Measurements from ENCODE around the gene USP20. TPM values are rescaled to one million over a fixed set of nuclear protein-coding genes. Genes with fewer than 3 reads are reported as not detected.

The USP20 gene
- total and polyA plus RNA-seq, 2 donors (not counting 3 experiments of a cell fraction or from before 2014, with no cell fraction given): 13.4 to 25.9 TPM

DNA sequence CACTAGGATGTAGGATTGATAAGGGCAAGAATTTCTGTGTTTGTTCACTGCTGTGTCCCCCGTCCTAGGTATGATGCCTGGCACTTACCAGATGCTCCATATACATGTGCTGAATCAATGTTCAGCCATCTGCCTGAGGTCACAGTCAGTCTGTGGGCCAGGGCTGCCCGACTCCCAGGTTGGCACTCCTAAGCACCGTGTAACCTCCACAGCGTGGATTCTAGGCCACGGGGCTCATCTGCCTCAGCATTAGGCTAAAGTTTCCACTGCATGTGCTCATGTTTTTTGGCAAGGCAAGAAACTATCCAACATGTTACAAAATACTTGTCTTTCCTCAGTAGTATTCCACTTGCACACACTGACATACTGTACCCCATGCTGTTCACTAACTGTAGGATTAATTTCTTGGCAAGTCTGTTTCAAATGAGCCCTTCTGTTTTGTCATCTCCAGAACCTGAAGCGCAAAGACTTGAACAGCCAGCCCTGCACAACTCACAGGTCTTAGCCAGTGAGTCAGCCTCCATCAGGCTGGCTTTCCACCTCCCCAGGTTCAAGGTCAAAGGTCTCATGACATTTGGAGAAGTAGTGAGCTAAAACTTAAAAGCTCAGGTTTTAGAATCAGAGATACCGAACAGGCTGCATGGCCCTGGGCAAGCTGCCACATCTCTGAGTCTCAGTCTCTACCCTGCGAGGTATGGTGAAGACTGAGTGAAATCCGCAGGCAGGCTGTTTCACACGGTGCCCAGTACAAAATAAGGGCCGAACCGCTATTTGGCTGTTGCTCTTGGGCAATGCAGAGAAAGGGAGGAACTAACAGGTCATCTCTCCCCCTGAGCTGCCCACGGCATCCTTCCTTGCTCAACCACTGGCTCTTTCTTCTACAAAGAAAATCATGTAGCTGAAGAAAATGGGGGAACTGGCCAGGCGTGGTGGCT is 18.5 kb upstream of the USP20 start:
- no peak overlapping the region for H2AFZ ChIP-seq (ENCODE audit: low read depth, low read length)
- peaks cover 13 to 33% of the 10 kb centered on the region in 2 experiments for H3K36me3 ChIP-seq (ENCODE audit: control insufficient read depth in 2 of 2, extremely low read depth in 1 of 2, insufficient read depth in 2 of 2, low read length in 2 of 2)
- H3K9me1 ChIP-seq (replicated peaks; ENCODE audit: control insufficient read depth, extremely low read depth, insufficient read depth, low read length): no peaks in the 10 kb centered on the region
- no peak overlapping the region for H3K9ac ChIP-seq (replicated peaks; ENCODE audit: extremely low read depth, insufficient read depth, low read length)
- ChIA-PET POLR2A (no interaction called here), CTCF (no interaction called here)
- dilution Hi-C loops (cut with MboI; ENCODE audit: extremely low pct_ligation_motif_present, low sequenced_read_pairs): no loop called here
- no peak overlapping the region for H3K27ac ChIP-seq (ENCODE audit: insufficient read depth, low read depth, low read length)
- no peaks in the 10 kb centered on the region for H3K4me1 ChIP-seq (ENCODE audit: control insufficient read depth, extremely low read depth, insufficient read depth, low read length)
- no peak overlapping the region for H3K4me2 ChIP-seq (ENCODE audit: insufficient read depth, low read length)
- no peak for DNase-seq (ENCODE audit: low read depth, low spot score)
- no peak for FAIRE-seq
- H3K79me2 ChIP-seq (ENCODE audit: control insufficient read depth, insufficient read depth, low read length): peaks cover 4% of the 10 kb centered on the region
- BruUV-seq (replicated peaks): no TSS peak
- no peak for TF ChIP-seq POLR2AphosphoS5 (IDR thresholded peaks at IDR 0.05; ENCODE audit: insufficient read depth, low read depth, low read length)
- no peak for TF ChIP-seq JUN (IDR thresholded peaks at IDR 0.05; ENCODE audit: borderline replicate concordance, insufficient read depth, insufficient read length, low read depth)
- no peak for TF ChIP-seq GATA2 (IDR thresholded peaks at IDR 0.05; ENCODE audit: insufficient read depth, insufficient read length, low read depth, low read length)
- no peak for TF ChIP-seq POLR2A (IDR thresholded peaks at IDR 0.05; ENCODE audit: low read depth, low read length)
- TF ChIP-seq MYC (IDR thresholded peaks at IDR 0.05; ENCODE audit: low read depth, low read length): no peak
- TF ChIP-seq FOS (IDR thresholded peaks at IDR 0.05; ENCODE audit: borderline replicate concordance, insufficient read depth, low read length): no peak
- TF ChIP-seq, protein P1, sequence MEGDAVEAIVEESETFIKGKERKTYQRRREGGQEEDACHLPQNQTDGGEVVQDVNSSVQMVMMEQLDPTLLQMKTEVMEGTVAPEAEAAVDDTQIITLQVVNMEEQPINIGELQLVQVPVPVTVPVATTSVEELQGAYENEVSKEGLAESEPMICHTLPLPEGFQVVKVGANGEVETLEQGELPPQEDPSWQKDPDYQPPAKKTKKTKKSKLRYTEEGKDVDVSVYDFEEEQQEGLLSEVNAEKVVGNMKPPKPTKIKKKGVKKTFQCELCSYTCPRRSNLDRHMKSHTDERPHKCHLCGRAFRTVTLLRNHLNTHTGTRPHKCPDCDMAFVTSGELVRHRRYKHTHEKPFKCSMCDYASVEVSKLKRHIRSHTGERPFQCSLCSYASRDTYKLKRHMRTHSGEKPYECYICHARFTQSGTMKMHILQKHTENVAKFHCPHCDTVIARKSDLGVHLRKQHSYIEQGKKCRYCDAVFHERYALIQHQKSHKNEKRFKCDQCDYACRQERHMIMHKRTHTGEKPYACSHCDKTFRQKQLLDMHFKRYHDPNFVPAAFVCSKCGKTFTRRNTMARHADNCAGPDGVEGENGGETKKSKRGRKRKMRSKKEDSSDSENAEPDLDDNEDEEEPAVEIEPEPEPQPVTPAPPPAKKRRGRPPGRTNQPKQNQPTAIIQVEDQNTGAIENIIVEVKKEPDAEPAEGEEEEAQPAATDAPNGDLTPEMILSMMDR (IDR thresholded peaks at IDR 0.05; ENCODE audit: extremely low read depth in 1 of 2, insufficient read depth in 1 of 2, low read depth in 1 of 2, low read length in 2 of 2): no peak
- TF ChIP-seq MAX (IDR thresholded peaks at IDR 0.05; ENCODE audit: insufficient read depth, insufficient read length): no peak
- TF ChIP-seq EZH2 (IDR thresholded peaks at IDR 0.05; ENCODE audit: borderline replicate concordance, low read depth, low read length, severe bottlenecking): no peak
- no peak overlapping the region for H3K4me3 ChIP-seq (replicated peaks in 1 of 3; ENCODE audit: insufficient read depth in 1 of 3, low read depth in 1 of 3, low read length in 3 of 3)
- H4K20me1 ChIP-seq (replicated peaks; ENCODE audit: control insufficient read depth, extremely low read depth, insufficient read depth, low read length): no peaks in the 10 kb centered on the region
- H3K9me3 ChIP-seq (replicated peaks; ENCODE audit: control insufficient read depth, insufficient read depth, low read length): no peaks in the 10 kb centered on the region
- intact Hi-C loops (cut with micrococcal nuclease): no loop called here
- no peaks in the 10 kb centered on the region for H3K27me3 ChIP-seq (ENCODE audit: control insufficient read depth in 2 of 2, insufficient read depth in 2 of 2, low read length in 2 of 2)
